ENCODE data around the gene SF3B3.

DNA sequence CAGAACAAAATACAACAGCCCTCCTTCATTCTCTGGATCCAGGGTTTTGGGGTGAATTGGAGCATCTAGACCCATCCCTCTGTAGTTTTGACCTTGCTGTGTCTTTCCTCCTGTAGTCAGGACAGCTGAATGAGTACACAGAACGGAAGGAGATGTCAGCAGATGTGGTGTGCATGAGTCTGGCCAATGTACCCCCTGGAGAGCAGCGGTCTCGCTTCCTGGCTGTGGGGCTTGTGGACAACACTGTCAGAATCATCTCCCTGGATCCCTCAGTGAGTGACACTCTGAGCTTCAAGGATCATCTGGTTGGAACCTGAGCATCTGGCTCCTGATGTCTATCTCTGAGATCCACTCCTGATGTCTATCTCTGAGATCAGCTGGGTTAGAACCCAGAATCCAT lies 32.4 kb downstream of the SF3B3 start:
- TF ChIP-seq, protein P1, sequence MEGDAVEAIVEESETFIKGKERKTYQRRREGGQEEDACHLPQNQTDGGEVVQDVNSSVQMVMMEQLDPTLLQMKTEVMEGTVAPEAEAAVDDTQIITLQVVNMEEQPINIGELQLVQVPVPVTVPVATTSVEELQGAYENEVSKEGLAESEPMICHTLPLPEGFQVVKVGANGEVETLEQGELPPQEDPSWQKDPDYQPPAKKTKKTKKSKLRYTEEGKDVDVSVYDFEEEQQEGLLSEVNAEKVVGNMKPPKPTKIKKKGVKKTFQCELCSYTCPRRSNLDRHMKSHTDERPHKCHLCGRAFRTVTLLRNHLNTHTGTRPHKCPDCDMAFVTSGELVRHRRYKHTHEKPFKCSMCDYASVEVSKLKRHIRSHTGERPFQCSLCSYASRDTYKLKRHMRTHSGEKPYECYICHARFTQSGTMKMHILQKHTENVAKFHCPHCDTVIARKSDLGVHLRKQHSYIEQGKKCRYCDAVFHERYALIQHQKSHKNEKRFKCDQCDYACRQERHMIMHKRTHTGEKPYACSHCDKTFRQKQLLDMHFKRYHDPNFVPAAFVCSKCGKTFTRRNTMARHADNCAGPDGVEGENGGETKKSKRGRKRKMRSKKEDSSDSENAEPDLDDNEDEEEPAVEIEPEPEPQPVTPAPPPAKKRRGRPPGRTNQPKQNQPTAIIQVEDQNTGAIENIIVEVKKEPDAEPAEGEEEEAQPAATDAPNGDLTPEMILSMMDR (IDR thresholded peaks at IDR 0.05): no peak
- no peak for TF ChIP-seq POLR2A (IDR thresholded peaks at IDR 0.05)

All from suprapubic skin (tissue), 3 donors.